GM12878 (cell line): Measurements from ENCODE around the gene LGALSL. TPM values are rescaled to one million over a fixed set of nuclear protein-coding genes. Genes with fewer than 3 reads are reported as not detected.

Experiments
- ATAC-seq: fragments of 200-7000 bp; cut with Tn5 transposase; 3 replicates; pipeline ENCODE4 v1.9.1; 2020; ENCODE audit warnings: mild to moderate bottlenecking, moderate library complexity
- BruUV-seq: library from RNA; stranded (reverse); fragments of 400-500 nt; replicated peaks from 2 replicates; lab custom pipeline; 2021; lab: Mats Ljungman, UMichigan
- CTCF ChIA-PET: fragments of 300-600 bp; sonication (Branson Sonifier 250); formaldehyde crosslinking; extraction: SDS; loops from one replicate; lab custom pipeline; 2021; ENCODE audit warnings: inconsistent platforms; lab: Yijun Ruan, JAX
- POLR2A ChIA-PET: fragments of 350-600 bp; formaldehyde crosslinking; extraction: SDS; loops from one replicate; lab custom pipeline; 2021; ENCODE audit warnings: inconsistent platforms; lab: Charles Lee
- RAD21 ChIA-PET: fragments of 300-600 bp; sonication (Branson Sonifier 250); formaldehyde crosslinking; loops from one replicate; lab custom pipeline; 2023; ENCODE audit warnings: antibody characterized with exemption; ENCODE audit not compliant: unreplicated experiment; lab: Charles Lee
- SMC1A ChIA-PET: fragments of 300-600 bp; sonication (Branson Sonifier 250); formaldehyde crosslinking; loops from one replicate; lab custom pipeline; 2023; ENCODE audit not compliant: unreplicated experiment, uncharacterized antibody; lab: Charles Lee
- DNase-seq: peaks from one replicate; pipeline ENCODE4 v3.0.0-alpha.2; 2011; ENCODE audit warnings: low read depth, low spot score
- FAIRE-seq: peaks from 3 replicates; lab custom pipeline; 2011; peaks lifted over from hg19 to GRCh38; lab: Jason Lieb, UNC
- H2AFZ ChIP-seq: 2 replicates; pipeline ENCODE4 v1.6.0; 2011; ENCODE audit warnings: low read depth, low read length, control low read depth; ENCODE audit not compliant: control insufficient read depth
- H3K27ac ChIP-seq: 2 replicates; pipeline ENCODE4 v1.5.1; 2011; ENCODE audit warnings: control low read depth; ENCODE audit not compliant: control insufficient read depth, insufficient read depth
- H3K27me3 ChIP-seq, 2 experiments: replicated peaks in 1 of 2; 2 replicates each; pipeline versions ENCODE4 v1.6.0 to v1.6.1; 2011; ENCODE audit warnings: low read length in 1 of 2; ENCODE audit not compliant: control insufficient read depth in 2 of 2, insufficient read depth in 2 of 2
- H3K36me3 ChIP-seq, 2 experiments: 2 replicates each; pipeline ENCODE4 v1.5.1; 2011; ENCODE audit warnings: low read length in 1 of 2; ENCODE audit not compliant: control insufficient read depth in 2 of 2, insufficient read depth in 2 of 2
- H3K4me1 ChIP-seq: 2 replicates; pipeline ENCODE4 v1.6.1; 2011; ENCODE audit warnings: mild to moderate bottlenecking, low read length, moderate library complexity, mixed read lengths; ENCODE audit not compliant: control insufficient read depth, insufficient read depth
- H3K4me2 ChIP-seq: 2 replicates; pipeline ENCODE4 v1.6.0; 2011; ENCODE audit warnings: control low read depth; ENCODE audit not compliant: control insufficient read depth, insufficient read depth
- H3K4me3 ChIP-seq: fragments of 200-600 bp; sonication (generic); 2 replicates; pipeline ENCODE4 v1.5.1; 2016
- H3K79me2 ChIP-seq: 2 replicates; pipeline ENCODE4 v1.6.0; 2011; ENCODE audit warnings: low read length; ENCODE audit not compliant: control insufficient read depth, insufficient read depth
- H3K9ac ChIP-seq: 2 replicates; pipeline ENCODE4 v1.8.0; 2011; ENCODE audit warnings: low read length, control low read depth, mixed read lengths; ENCODE audit not compliant: control insufficient read depth, insufficient read depth
- H3K9me3 ChIP-seq: replicated peaks from 3 replicates; pipeline ENCODE4 v1.5.1; 2011; ENCODE audit warnings: mild to moderate bottlenecking, low read length; ENCODE audit not compliant: control insufficient read depth, insufficient read depth
- H4K20me1 ChIP-seq: 2 replicates; pipeline ENCODE4 v1.6.0; 2011; ENCODE audit not compliant: control insufficient read depth, insufficient read depth
- BCL11A ChIP-seq: IDR thresholded peaks from 2 replicates; pipeline ENCODE4 v1.6.1; 2011; ENCODE audit warnings: low read depth, low read length
- BHLHE40 ChIP-seq, 2 experiments: fragments of 450-650 bp in 1 of 2; IDR thresholded peaks; 2 replicates each; pipeline ENCODE4 v1.6.1; 2011 to 2017; ENCODE audit warnings: low read depth in 2 of 2, borderline replicate concordance in 1 of 2, improper control_type of control experiment in 1 of 2, low read length in 1 of 2, mild to moderate bottlenecking in 1 of 2
- CEBPB ChIP-seq, 2 experiments: fragments of 150-350 bp in 1 of 2; IDR thresholded peaks; 2 replicates each; pipeline ENCODE4 v1.6.1; 2012 to 2014; ENCODE audit warnings: low read depth in 2 of 2, low read length in 2 of 2, borderline replicate concordance in 1 of 2, inconsistent platforms in 1 of 2
- MYC ChIP-seq: IDR thresholded peaks from 2 replicates; pipeline ENCODE4 v1.6.1; 2011; ENCODE audit warnings: mild to moderate bottlenecking, low read length, moderate library complexity, inconsistent platforms; ENCODE audit not compliant: insufficient read depth, insufficient replicate concordance, insufficient read length, severe bottlenecking
- NFYA ChIP-seq: IDR thresholded peaks from 2 replicates; pipeline ENCODE4 v1.6.1; 2011; ENCODE audit warnings: low read depth, mild to moderate bottlenecking, low read length, improper control_type of control experiment, borderline replicate concordance
- NR2C2 ChIP-seq: IDR thresholded peaks from 2 replicates; pipeline ENCODE4 v1.6.1; 2011; ENCODE audit warnings: borderline replicate concordance, low read depth; ENCODE audit not compliant: control insufficient read depth, insufficient read length
- PAX8 ChIP-seq: fragments of 450-650 bp; IDR thresholded peaks from 2 replicates; pipeline ENCODE4 v1.6.1; 2017; ENCODE audit warnings: mild to moderate bottlenecking, moderate library complexity
- PML ChIP-seq: IDR thresholded peaks from 2 replicates; pipeline ENCODE4 v1.6.1; 2012; ENCODE audit warnings: low read length, inconsistent platforms
- POLR2AphosphoS5 ChIP-seq: IDR thresholded peaks from 2 replicates; pipeline ENCODE4 v1.6.1; 2011; ENCODE audit warnings: mild to moderate bottlenecking, low read length, inconsistent platforms
- SIX5 ChIP-seq: IDR thresholded peaks from 2 replicates; pipeline ENCODE4 v1.6.1; 2011; ENCODE audit warnings: mild to moderate bottlenecking, low read depth, low read length, moderate library complexity; ENCODE audit not compliant: severe bottlenecking
- WGBS: methylation state at CpG from one replicate; pipeline ENCODE4 v1.1.6; 2016; ENCODE audit warnings: low lambda C conversion rate; ENCODE audit not compliant: insufficient replicate concordance, insufficient coverage; ENCODE audit errors: missing lambda C conversion rate; 5-methylcytosine and 5-hydroxymethylcytosine counted together
- in situ Hi-C: fragments of 300-500 bp; cut with MboI; formaldehyde crosslinking; loops from 9 replicates; pipeline ENCODE4 v1.14.3; 2018; ENCODE audit warnings: mixed read lengths
- intact Hi-C: fragments of 100-400 bp; cut with micrococcal nuclease; formaldehyde crosslinking; loops from one replicate; pipeline ENCODE4 v1.14.2; 2022; ENCODE audit not compliant: unreplicated experiment
- polyA plus RNA-seq, 11 experiments: library from polyadenylated mRNA; depleted of rRNA in 4 of 11; unstranded in 6 of 11; stranded (reverse) in 5 of 11; fragments of >200 nt; fragmentation: Nextera tagmentation in 4 of 11; fragmentation: Illumina TruSeq in 1 of 11; extraction: Ambion mirVana in 4 of 11; extraction: Trizol in 1 of 11; gene quantifications; 1 replicate in 1 of 11; 2 replicates in 10 of 11; pipeline versions ENCODE4 v1.2.1 to v1.2.3, GENCODE V29; 2011 to 2016; ENCODE audit warnings: inconsistent platforms in 2 of 11, missing spikeins in 2 of 11, low read depth in 1 of 11
- total RNA-seq, 4 experiments: library from RNA; depleted of rRNA in 3 of 4; stranded (reverse); fragments of >200 nt in 3 of 4; fragmentation: Illumina TruSeq in 1 of 4; extraction: Trizol in 1 of 4; gene quantifications; 2 replicates each; pipeline versions ENCODE4 v1.2.1 to v1.2.3, GENCODE V29; 2013 to 2021
- TF ChIP-seq, protein P1 (sequence below): fragments of 450-650 bp; formaldehyde crosslinking; IDR thresholded peaks from 2 replicates; pipeline ENCODE4 v1.5.0; 2022; ENCODE audit warnings: mild to moderate bottlenecking, missing genetic modification characterization

LGALSL gene
- total and polyA plus RNA-seq, 10 of the 15 experiments (the other 5 are each of a cell fraction or from before 2014, with no cell fraction given): 3.3 to 9.1 (median 4.9) TPM

- ChIA-PET POLR2A (interaction anchor here (1.1 kb wide), 1 partner anchor 154 kb away, joined by 8 read pairs; no protein-coding TSS in a partner anchor), SMC1A (interaction anchor here (1.0 to 14.7 kb wide), 10 partner anchors 9 to 436 kb away, joined by 4 to 300 read pairs (median 5); no protein-coding TSS in a partner anchor)
- Histone ChIP-seq H3K36me3 (no peaks in the 10 kb centered on the region), H3K9ac (no peak overlapping the region), H2AFZ (no peak overlapping the region), H3K9me3 (no peaks in the 10 kb centered on the region), H4K20me1 (no peaks in the 10 kb centered on the region), H3K79me2 (no peaks in the 10 kb centered on the region), H3K4me1 (peaks cover 5% of the 10 kb centered on the region)
- FAIRE-seq: no peak
- intact Hi-C loops: no loop called here
- no peak for DNase-seq
- no peak for ATAC-seq
- in situ Hi-C loops: loop anchor here (5.0 kb wide), 2 partner anchors 153 to 433 kb away; no protein-coding TSS in a partner anchor
- 18% methylated on average over 4 of the region's 4 CpGs for WGBS
- BruUV-seq: no TSS peak
- TF ChIP-seq PAX8 (no peak), SIX5 (no peak), BCL11A (no peak), POLR2AphosphoS5 (no peak), CEBPB (IDR thresholded peaks at IDR 0.05; ENCODE audit: borderline replicate concordance in 1 of 2, low read depth in 2 of 2, low read length in 2 of 2) (no peak), NFYA (no peak), PML (no peak), NR2C2 (no peak), BHLHE40 (IDR thresholded peaks at IDR 0.05; ENCODE audit: borderline replicate concordance in 1 of 2, low read depth in 2 of 2, low read length in 1 of 2) (no peak), MYC (no peak)
- TF ChIP-seq, protein P1, sequence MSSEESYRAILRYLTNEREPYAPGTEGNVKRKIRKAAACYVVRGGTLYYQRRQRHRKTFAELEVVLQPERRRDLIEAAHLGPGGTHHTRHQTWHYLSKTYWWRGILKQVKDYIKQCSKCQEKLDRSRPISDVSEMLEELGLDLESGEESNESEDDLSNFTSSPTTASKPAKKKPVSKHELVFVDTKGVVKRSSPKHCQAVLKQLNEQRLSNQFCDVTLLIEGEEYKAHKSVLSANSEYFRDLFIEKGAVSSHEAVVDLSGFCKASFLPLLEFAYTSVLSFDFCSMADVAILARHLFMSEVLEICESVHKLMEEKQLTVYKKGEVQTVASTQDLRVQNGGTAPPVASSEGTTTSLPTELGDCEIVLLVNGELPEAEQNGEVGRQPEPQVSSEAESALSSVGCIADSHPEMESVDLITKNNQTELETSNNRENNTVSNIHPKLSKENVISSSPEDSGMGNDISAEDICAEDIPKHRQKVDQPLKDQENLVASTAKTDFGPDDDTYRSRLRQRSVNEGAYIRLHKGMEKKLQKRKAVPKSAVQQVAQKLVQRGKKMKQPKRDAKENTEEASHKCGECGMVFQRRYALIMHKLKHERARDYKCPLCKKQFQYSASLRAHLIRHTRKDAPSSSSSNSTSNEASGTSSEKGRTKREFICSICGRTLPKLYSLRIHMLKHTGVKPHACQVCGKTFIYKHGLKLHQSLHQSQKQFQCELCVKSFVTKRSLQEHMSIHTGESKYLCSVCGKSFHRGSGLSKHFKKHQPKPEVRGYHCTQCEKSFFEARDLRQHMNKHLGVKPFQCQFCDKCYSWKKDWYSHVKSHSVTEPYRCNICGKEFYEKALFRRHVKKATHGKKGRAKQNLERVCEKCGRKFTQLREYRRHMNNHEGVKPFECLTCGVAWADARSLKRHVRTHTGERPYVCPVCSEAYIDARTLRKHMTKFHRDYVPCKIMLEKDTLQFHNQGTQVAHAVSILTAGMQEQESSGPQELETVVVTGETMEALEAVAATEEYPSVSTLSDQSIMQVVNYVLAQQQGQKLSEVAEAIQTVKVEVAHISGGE: no peak
- TF ChIP-seq, all 136 proteins: peak for 0
- RAD21 ChIA-PET: interaction anchor here (1.0 to 14.6 kb wide), 6 partner anchors 26 to 550 kb away, joined by 3 to 240 read pairs (median 4); no protein-coding TSS in a partner anchor
- Histone ChIP-seq H3K4me2 (no peak overlapping the region), H3K27me3 (no peaks in the 10 kb centered on the region), H3K27ac (no peak overlapping the region), H3K4me3 (no peak overlapping the region)
- CTCF ChIA-PET: interaction anchor here (0.7 to 12.8 kb wide), 17 partner anchors 8 to 436 kb away, joined by 3 to 467 read pairs (median 4); no protein-coding TSS in a partner anchor
Measured at GRCh38 chr2:64485331-64485730, 31.4 kb downstream of the LGALSL start.
